ENCODE data around the gene YJU2.
"Not testable (repeated sequence)": the region's sequence is repeated elsewhere in the genome, so short reads cannot be mapped to it uniquely, and the experiment has no call there.

DNA sequence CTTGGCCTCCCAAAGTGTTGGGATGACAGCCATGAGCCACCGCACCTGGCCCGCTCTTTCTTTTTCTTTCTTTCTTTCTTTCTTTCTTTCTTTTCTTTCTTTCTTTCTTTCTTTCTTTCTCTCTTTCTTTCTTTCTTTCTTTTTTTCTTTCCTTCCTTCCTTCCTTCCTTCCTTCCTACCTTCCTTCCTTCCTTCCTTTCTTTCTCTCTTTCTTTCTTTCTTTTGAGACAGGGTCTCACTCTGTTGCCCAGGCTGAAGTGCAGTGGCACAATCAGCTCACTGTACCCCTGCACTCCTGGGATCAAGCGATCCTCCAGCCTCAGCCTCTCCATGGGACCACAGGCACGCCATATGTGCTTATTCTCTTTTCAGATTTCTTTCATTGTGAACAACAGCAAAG lies 39.3 kb downstream of the YJU2 start:
- TF ChIP-seq POLR2A, EP300 (IDR thresholded peaks at IDR 0.05): not testable (repeated sequence)

All from upper lobe of left lung (tissue), 4 donors.